HepG2 (cell line): ENCODE measurements around the gene ABCC3. TPM values are rescaled to one million over a fixed set of nuclear protein-coding genes. Genes with fewer than 3 reads are reported as not detected.

ENCODE experiments used
- AGO2 ChIP-seq: fragments of 200-400 bp; formaldehyde crosslinking; optimal IDR thresholded peaks from 2 replicates; pipeline ENCODE3; 2017; ENCODE audit warnings: mild to moderate bottlenecking, low read depth, low read length, moderate library complexity
- BORCS8-MEF2B ChIP-seq: sonication (generic); formaldehyde crosslinking; IDR thresholded peaks from 2 replicates; pipeline ENCODE4 v1.8.0; 2022; ENCODE audit warnings: mild to moderate bottlenecking, missing genetic modification reagents
- GABPB1 ChIP-seq: IDR thresholded peaks from 2 replicates; pipeline ENCODE4 v1.6.1; 2016; ENCODE audit warnings: mild to moderate bottlenecking, missing genetic modification reagents, moderate library complexity, missing compliant biosample characterization
- HNRNPL ChIP-seq: fragments of 200-400 bp; formaldehyde crosslinking; IDR thresholded peaks from 2 replicates; pipeline ENCODE4 v1.6.1; 2017; ENCODE audit warnings: mild to moderate bottlenecking, low read depth, low read length
- HNRNPLL ChIP-seq: fragments of 200-400 bp; formaldehyde crosslinking; IDR thresholded peaks from 2 replicates; pipeline ENCODE4 v1.6.1; 2017; ENCODE audit warnings: mild to moderate bottlenecking, low read depth, low read length; ENCODE audit not compliant: poor library complexity, severe bottlenecking
- NCOA1 ChIP-seq: sonication (generic); formaldehyde crosslinking; IDR thresholded peaks from 2 replicates; pipeline ENCODE4 v1.9.0; 2021; ENCODE audit warnings: missing genetic modification reagents
- SP5 ChIP-seq: IDR thresholded peaks from 2 replicates; pipeline ENCODE4 v1.6.1; 2016; ENCODE audit warnings: low read depth, borderline replicate concordance
- ZBTB42 ChIP-seq: sonication (generic); formaldehyde crosslinking; IDR thresholded peaks from 2 replicates; pipeline ENCODE4 v1.5.0; 2020; ENCODE audit warnings: mild to moderate bottlenecking, missing genetic modification reagents
- ZNF160 ChIP-seq: sonication (generic); formaldehyde crosslinking; IDR thresholded peaks from 2 replicates; pipeline ENCODE4 v1.8.0; 2022; ENCODE audit warnings: mild to moderate bottlenecking, inconsistent platforms, missing genetic modification reagents
- ZNF263 ChIP-seq: sonication (generic); formaldehyde crosslinking; IDR thresholded peaks from 2 replicates; pipeline ENCODE4 v1.4.0; 2020; ENCODE audit warnings: missing genetic modification reagents
- ZNF431 ChIP-seq: sonication (generic); formaldehyde crosslinking; IDR thresholded peaks from 2 replicates; pipeline ENCODE4 v1.9.0; 2022; ENCODE audit warnings: missing genetic modification reagents, low read depth, mild to moderate bottlenecking, borderline replicate concordance
- ZNF709 ChIP-seq: sonication (generic); formaldehyde crosslinking; IDR thresholded peaks from 2 replicates; pipeline ENCODE4 v1.5.0; 2020; ENCODE audit warnings: mild to moderate bottlenecking, missing genetic modification reagents
- ZNF773 ChIP-seq: sonication (generic); formaldehyde crosslinking; IDR thresholded peaks from 2 replicates; pipeline ENCODE4 v1.4.0; 2020; ENCODE audit warnings: missing genetic modification reagents, borderline replicate concordance
- ZSCAN22 ChIP-seq: sonication (generic); formaldehyde crosslinking; IDR thresholded peaks from 2 replicates; pipeline ENCODE4 v1.4.0; 2020; ENCODE audit warnings: mild to moderate bottlenecking, missing genetic modification reagents
- polyA plus RNA-seq, 8 experiments: library from polyadenylated mRNA; depleted of rRNA in 3 of 8; stranded (reverse) in 7 of 8; unstranded in 1 of 8; fragments of >200 nt; fragmentation: Illumina TruSeq in 4 of 8; extraction: Trizol in 4 of 8; gene quantifications; 2 replicates each; pipeline versions ENCODE4 v1.2.1 to v1.2.3, GENCODE V29; 2011 to 2016; ENCODE audit warnings: low read depth in 4 of 8, missing spikeins in 1 of 8, mixed read lengths in 1 of 8; ENCODE audit not compliant: insufficient read depth in 1 of 8
- total RNA-seq, 5 experiments: library from RNA; depleted of rRNA; stranded (reverse); fragments of >200 nt; fragmentation: Illumina TruSeq; extraction: Trizol; gene quantifications; 2 replicates each; pipeline ENCODE4 v1.2.3, GENCODE V29; 2016; ENCODE audit warnings: low read depth in 1 of 5
- TF ChIP-seq, protein P1 (sequence below): sonication (generic); formaldehyde crosslinking; IDR thresholded peaks from 2 replicates; pipeline ENCODE4 v1.4.0; 2020; ENCODE audit warnings: low read depth, missing genetic modification reagents
- TF ChIP-seq, protein P2 (sequence below): sonication (generic); formaldehyde crosslinking; IDR thresholded peaks from 2 replicates; pipeline ENCODE4 v1.5.0; 2020; ENCODE audit warnings: missing genetic modification reagents, mild to moderate bottlenecking, borderline replicate concordance
- TF ChIP-seq, protein P3 (sequence below): sonication (generic); formaldehyde crosslinking; IDR thresholded peaks from 2 replicates; pipeline ENCODE4 v1.8.1; 2023; ENCODE audit warnings: mild to moderate bottlenecking, missing genetic modification reagents
- TF ChIP-seq, protein P4 (sequence below): sonication (generic); formaldehyde crosslinking; IDR thresholded peaks from 2 replicates; pipeline ENCODE4 v1.4.0; 2020; ENCODE audit warnings: mild to moderate bottlenecking, missing genetic modification reagents

ABCC3 gene
- total and polyA plus RNA-seq, 2 of the 13 experiments (the other 11 are each of a cell fraction or from before 2014, with no cell fraction given), result 25.2 to 50.7 TPM

GRCh38 chr17:50683434-50684287 is 49.0 kb downstream of the ABCC3 start (continued):
- no peak for TF ChIP-seq ZNF709
- TF ChIP-seq NCOA1 (CRISPR knock-in tag), result 0 out of 2 replicates have a peak, but pooled peaks have one; percentile 35
- TF ChIP-seq ZBTB42 (CRISPR knock-in tag), result no peak
- TF ChIP-seq, protein P1, sequence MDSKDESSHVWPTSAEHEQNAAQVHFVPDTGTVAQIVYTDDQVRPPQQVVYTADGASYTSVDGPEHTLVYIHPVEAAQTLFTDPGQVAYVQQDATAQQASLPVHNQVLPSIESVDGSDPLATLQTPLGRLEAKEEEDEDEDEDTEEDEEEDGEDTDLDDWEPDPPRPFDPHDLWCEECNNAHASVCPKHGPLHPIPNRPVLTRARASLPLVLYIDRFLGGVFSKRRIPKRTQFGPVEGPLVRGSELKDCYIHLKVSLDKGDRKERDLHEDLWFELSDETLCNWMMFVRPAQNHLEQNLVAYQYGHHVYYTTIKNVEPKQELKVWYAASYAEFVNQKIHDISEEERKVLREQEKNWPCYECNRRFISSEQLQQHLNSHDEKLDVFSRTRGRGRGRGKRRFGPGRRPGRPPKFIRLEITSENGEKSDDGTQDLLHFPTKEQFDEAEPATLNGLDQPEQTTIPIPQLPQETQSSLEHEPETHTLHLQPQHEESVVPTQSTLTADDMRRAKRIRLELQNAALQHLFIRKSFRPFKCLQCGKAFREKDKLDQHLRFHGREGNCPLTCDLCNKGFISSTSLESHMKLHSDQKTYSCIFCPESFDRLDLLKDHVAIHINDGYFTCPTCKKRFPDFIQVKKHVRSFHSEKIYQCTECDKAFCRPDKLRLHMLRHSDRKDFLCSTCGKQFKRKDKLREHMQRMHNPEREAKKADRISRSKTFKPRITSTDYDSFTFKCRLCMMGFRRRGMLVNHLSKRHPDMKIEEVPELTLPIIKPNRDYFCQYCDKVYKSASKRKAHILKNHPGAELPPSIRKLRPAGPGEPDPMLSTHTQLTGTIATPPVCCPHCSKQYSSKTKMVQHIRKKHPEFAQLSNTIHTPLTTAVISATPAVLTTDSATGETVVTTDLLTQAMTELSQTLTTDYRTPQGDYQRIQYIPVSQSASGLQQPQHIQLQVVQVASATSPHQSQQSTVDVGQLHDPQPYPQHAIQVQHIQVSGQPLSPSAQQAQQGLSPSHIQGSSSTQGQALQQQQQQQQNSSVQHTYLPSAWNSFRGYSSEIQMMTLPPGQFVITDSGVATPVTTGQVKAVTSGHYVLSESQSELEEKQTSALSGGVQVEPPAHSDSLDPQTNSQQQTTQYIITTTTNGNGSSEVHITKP (CRISPR knock-in tag), result 0 out of 2 replicates have a peak, but pooled peaks have one; percentile 37
- no peak for TF ChIP-seq ZNF773
- TF ChIP-seq BORCS8-MEF2B (CRISPR knock-in tag), result no peak
- TF ChIP-seq HNRNPLL, result peak; percentile 47
- peak; percentile 58 for TF ChIP-seq HNRNPL
- TF ChIP-seq, protein P2, sequence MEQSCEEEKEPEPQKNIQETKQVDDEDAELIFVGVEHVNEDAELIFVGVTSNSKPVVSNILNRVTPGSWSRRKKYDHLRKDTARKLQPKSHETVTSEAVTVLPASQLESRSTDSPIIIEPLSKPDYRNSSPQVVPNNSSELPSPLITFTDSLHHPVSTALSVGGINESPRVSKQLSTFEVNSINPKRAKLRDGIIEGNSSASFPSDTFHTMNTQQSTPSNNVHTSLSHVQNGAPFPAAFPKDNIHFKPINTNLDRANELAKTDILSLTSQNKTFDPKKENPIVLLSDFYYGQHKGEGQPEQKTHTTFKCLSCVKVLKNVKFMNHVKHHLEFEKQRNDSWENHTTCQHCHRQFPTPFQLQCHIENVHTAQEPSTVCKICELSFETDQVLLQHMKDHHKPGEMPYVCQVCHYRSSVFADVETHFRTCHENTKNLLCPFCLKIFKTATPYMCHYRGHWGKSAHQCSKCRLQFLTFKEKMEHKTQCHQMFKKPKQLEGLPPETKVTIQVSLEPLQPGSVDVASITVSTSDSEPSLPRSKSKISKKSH (CRISPR knock-in tag), result 0 out of 2 replicates have a peak, but pooled peaks have one; percentile 14
- TF ChIP-seq ZNF160, result no peak
- peak; percentile 91 for TF ChIP-seq AGO2
- no peak for TF ChIP-seq ZNF431 (CRISPR knock-in tag)
- TF ChIP-seq ZNF263, result no peak
- peak; percentile 35; the same call in 1 of the 2 replicates for TF ChIP-seq GABPB1 (CRISPR knock-in tag)
- 0 out of 2 replicates have a peak, but pooled peaks have one; percentile 8 for TF ChIP-seq SP5 (CRISPR knock-in tag)
- no peak for TF ChIP-seq ZSCAN22 (CRISPR knock-in tag)
- TF ChIP-seq, protein P3, sequence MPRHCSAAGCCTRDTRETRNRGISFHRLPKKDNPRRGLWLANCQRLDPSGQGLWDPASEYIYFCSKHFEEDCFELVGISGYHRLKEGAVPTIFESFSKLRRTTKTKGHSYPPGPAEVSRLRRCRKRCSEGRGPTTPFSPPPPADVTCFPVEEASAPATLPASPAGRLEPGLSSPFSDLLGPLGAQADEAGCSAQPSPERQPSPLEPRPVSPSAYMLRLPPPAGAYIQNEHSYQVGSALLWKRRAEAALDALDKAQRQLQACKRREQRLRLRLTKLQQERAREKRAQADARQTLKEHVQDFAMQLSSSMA, result no peak
- TF ChIP-seq, protein P4, sequence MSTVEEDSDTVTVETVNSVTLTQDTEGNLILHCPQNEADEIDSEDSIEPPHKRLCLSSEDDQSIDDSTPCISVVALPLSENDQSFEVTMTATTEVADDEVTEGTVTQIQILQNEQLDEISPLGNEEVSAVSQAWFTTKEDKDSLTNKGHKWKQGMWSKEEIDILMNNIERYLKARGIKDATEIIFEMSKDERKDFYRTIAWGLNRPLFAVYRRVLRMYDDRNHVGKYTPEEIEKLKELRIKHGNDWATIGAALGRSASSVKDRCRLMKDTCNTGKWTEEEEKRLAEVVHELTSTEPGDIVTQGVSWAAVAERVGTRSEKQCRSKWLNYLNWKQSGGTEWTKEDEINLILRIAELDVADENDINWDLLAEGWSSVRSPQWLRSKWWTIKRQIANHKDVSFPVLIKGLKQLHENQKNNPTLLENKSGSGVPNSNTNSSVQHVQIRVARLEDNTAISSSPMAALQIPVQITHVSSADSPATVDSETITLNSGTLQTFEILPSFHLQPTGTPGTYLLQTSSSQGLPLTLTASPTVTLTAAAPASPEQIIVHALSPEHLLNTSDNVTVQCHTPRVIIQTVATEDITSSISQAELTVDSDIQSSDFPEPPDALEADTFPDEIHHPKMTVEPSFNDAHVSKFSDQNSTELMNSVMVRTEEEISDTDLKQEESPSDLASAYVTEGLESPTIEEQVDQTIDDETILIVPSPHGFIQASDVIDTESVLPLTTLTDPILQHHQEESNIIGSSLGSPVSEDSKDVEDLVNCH (CRISPR knock-in tag), result no peak
